Left kidney (tissue), 2 donors: ENCODE data around the gene ZNF620. TPM values are rescaled to one million over a fixed set of nuclear protein-coding genes. Genes with fewer than 3 reads are reported as not detected.
"Not testable (repeated sequence)": the region's sequence is repeated elsewhere in the genome, so short reads cannot be mapped to it uniquely, and the experiment has no call there.

Source experiments
- DNase-seq: peaks from one replicate; pipeline ENCODE4 v3.0.0-alpha.2; 2013
- polyA plus RNA-seq: library from polyadenylated mRNA; unstranded; fragments of 120-200 nt; gene quantifications from one replicate; pipeline ENCODE4 v1.2.1, GENCODE V29; 2013; ENCODE audit not compliant: insufficient read length

Gene ZNF620
- polyA plus RNA-seq, 1 donor, result 13.0 TPM

DNA sequence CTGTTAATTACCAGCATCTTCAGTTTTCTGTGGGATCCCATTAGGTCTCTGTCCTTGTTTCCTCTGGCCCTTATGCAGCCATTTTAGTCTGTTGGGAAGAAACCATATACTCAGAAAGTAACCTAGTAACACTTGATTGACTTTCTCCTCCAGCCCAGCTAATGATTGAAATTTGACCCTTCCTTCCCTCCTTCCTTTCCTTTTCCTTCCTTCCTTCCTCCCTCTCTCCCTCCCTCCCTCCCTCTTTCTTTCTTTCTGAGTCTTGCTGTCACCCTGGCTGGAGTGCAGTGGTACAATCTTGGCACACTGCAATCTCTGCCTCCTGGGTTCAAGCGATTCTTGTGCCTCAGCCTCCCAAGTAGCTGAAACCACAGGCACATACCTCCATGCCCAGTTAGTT is 5.9 kb upstream of the ZNF620 start:
- DNase-seq, result no peak

- DNase-seq, result no peak
Measured at GRCh38 chr3:40502034-40502433, 3.8 kb upstream of the ZNF620 start.

GRCh38 chr3:40504636-40505430 is 1.0 kb upstream of the ZNF620 start:
- DNase-seq, result no peak

- DNase-seq, result no peak
Measured at GRCh38 chr3:40511031-40511718, 5.3 kb downstream of the ZNF620 start.

GRCh38 chr3:40516201-40516600 is 10.4 kb downstream of the ZNF620 start:
- no peak for DNase-seq

DNA sequence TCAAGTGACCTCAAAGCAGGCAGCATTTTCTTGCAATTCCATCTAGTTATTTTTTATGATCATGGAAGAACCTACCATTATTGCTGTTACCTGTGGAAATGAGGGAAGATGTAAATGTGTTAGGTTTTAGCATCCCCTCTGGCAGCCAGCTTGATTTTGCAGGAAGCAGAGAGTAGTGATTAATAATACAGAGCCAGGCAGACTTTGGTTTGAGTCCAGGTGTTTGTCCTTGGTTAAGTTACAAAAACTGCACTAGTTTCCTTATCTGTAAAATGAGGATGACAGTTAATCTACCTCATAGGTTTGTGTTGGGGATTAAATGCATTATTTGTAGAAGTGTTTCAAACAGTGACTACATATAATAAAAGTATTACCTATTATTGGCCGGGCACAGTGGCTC is 12.2 kb downstream of the ZNF620 start:
- no peak for DNase-seq

DNA sequence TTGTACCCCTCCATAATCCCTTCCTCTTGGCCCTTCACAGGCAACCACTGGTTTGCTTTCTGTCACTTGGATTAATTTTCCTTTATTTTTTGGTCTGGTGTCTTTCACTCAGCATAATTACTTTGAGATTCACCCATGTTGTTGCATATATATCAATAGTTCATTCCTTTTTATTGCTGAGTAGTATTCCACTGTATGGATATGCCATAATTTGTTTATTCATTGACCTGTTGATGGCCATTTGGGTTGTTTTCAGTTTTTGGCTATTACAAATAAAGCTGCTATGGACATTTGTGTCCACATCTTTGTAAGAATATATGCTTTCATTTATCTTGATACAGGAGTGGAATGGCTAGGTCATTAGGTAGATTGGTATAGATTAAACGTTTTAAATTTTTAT is 13.0 kb downstream of the ZNF620 start:
- no peak for DNase-seq

GRCh38 chr3:40521254-40521653 is 15.4 kb downstream of the ZNF620 start:
- no peak for DNase-seq

- DNase-seq, result no peak
Measured at GRCh38 chr3:40523781-40524180, 17.9 kb downstream of the ZNF620 start.

DNA sequence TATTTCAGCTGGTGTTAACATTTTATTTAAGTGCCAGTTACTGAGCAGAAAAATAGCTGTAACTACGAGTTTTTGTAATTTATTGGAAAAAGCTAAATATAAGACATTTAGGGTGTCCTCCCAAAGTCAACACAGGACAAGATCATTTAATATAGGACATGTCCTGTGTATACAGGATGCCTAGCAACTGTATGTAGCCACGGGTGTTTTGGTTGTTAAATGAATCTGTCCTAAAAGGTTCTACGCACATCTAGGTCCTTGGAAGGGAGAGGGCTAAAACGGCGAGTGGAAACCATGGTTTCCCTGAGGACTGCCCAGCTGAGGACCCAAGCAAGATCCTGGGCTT is 18.4 kb downstream of the ZNF620 start:
- no peak for DNase-seq

DNA sequence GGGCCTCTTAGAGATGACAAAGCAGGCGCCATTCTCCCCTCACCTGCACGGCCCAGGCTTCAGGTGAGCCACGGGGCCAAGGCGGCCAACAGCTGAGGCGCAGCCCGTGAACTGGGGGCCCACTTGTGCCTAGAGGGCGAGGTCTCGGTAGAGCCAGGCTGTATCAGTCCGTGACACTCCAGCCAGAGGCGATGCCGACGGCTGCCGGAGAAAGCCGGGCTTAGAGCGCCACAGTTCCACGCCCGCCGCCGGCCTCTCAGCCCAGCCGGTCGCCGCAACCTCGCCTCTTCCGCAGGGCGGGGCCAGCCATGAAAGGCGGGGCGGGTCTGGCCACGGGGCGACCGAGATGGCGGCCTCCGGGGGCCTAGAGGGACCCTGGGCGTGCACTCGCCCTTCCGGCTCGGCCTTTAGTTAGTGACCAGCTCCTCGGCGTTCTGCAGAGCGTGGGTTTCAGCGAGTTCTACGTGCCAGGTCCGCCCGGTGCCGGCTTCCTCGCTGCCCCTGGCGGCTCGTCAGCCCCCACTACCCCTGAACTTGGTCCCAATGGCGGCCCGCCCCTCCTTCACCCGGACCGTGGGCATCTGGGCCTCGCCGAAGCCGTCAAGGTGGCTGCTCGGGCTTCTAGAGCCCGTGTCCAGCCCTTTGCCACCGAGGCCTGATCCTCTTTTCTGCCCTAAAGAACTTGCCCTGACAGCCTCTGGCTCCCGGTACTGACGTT is 18.9 kb downstream of the ZNF620 start, which contains the start of gene ZNF621:
ZNF621 (plus strand) TSS at position 393 of the 718 bp plus-strand sequence. CDS start 881 bp downstream, outside the sequence.
- DNase-seq, result peak; percentile 88

DNA sequence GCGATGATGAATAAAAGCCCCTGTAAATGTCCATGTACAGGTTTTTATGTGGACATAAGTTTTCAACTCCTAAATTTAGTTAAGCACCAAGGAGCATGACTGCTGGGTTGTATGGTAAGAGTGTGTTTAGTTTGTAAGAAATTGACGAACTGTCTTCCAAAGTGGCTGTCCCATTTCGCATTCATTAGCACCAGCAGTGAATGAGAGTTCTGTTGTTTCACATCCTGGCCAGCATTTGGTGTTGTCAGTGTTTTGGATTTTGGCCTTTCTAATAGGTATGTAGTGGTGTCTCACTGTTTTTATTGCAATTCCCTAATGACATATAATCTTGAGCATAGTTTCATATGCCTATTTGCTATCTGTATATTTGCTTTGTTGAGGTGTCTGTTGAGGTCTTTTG is 22.6 kb downstream of the ZNF620 start:
- DNase-seq, result no peak

DNA sequence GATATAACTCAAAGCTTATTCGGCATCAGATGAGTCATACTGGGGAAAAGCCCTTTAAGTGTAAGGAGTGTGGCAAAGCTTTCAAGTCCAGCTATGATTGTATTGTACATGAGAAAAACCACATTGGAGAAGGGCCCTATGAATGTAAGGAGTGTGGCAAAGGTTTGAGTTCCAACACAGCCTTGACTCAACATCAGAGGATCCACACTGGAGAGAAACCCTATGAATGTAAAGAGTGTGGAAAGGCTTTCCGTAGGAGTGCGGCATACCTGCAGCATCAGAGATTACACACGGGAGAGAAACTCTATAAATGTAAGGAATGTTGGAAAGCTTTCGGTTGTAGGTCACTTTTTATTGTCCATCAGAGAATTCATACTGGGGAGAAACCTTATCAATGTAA is 26.4 kb downstream of the ZNF620 start:
- DNase-seq, result no peak

GRCh38 chr3:40534283-40534682 is 28.4 kb downstream of the ZNF620 start:
- DNase-seq, result no peak

DNA sequence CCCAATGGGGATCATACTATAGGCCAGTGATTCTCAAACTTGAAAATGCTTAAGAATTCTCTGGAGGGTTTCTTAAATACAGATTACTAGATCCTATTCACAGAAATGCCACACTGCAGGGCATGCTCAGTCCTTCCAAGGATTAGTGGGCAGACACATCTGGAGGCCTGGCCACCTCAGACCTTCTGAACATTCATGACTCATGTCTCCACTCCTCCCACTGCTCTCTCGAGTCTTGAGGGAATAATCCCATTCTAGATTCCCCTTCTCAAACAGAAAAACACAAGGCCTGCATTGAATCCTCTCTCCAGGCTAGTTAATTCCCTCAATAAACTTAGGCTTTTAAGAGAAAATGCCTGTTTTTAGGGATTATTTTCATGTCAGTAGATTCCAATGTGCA is 41.0 kb downstream of the ZNF620 start:
- no peak for DNase-seq

DNA sequence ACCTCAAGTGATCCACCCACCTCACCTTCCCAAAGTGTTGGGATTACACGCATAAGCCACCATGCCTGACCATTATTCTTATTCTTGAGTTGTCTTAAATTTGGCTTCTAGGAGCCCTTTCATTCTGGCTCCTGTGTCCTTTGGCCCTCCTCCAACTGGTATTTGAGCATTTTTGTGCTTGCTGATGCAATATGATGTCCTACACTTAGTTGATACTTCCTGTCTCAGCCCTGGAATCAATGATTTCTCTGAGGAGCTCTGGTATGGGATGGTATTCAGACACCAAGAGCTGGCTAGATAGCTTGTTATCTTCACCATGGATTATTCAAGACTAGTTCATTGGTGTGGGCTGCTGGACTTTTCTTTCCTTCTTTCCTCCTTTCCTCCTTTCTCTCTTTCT is 44.3 kb downstream of the ZNF620 start:
- no peak for DNase-seq

DNA sequence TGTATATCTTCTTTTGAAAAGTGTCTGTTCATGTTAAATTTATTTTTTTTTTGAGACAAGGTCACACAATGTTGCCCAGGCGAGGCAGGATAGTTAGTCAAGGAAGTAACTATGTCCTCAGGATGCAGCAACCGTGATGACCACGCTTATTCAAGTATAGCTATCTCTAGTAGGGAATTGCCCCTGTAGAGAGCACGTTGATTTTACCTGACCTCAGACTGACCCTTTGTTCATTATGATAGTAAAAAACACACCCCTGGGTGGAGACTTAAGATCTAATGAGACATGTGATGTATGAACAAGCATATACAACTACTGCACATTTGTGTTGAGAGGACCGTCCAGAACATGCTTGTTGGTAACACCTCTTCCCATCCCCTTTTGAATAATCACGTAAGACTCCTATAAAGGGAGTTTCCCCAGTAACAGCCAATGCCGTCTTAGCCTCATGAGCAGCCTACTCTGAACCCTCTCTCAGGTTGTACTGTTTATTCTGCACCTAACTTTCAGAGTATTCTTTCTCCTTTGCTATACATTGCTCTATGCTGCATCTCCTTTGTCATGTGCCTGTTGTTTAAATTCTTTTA is 51.8 kb downstream of the ZNF620 start:
- no peak for DNase-seq

DNA sequence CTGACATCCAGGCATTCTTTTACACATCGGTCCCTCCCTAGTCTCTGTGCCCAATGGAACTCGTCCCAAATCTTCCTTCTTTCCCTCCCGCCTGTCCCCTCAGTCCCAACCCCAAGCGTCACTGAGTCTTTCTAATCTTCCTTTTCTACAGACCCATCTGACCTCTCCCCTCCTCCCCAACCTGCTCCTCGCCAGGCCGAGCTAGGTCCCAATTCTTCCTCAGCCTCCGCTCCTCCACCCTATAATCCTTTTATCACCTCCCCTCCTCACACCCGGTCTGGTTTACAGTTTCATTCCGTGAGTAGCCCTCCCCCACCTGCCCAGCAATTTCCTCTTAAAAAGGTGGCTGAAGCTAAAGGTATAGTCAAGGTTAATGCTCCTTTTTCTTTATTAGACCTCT is 56.6 kb downstream of the ZNF620 start:
- not testable (repeated sequence) for DNase-seq

- DNase-seq, result not testable (repeated sequence)
Measured at GRCh38 chr3:40565629-40566028, 59.8 kb downstream of the ZNF620 start.

- peak; percentile 37 for DNase-seq
Measured at GRCh38 chr3:40566694-40567093, 60.9 kb downstream of the ZNF620 start.
